ENCODE data around the gene GPR17. TPM values are rescaled to one million over a fixed set of nuclear protein-coding genes. Genes with fewer than 3 reads are reported as not detected.
A peak's percentile ranks its signal among the peaks of the same experiment; 100 is the strongest.

Gene GPR17
- polyA plus RNA-seq, 2 donors, result 0.26 to 1.6 TPM

DNA sequence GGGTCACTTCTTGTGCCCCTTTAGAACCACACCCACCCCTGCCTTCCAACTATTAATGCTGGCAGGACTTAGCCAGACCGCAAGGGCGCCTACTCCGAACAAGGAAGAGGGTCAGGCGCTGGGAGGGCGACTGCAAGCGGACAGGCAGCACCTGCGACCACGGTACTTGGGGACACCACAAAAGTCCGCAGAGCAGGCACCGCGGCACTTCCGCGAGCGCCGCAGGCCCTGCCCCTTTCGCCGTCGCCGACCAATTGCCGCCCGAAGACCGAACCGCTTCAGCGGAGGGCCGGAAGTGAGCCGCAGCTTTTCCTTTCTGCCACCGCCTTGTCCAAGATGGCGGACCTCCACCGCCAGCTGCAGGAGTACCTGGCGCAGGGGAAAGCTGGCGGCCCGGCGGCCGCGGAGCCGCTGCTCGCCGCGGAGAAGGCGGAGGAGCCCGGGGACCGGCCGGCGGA, 55.3 kb downstream of the GPR17 start, which contains the start of gene SFT2D3:
TSS of gene SFT2D3 (plus strand) at position 305 of the 458 bp plus-strand sequence. CDS start at position 337, 32 bp downstream.
- 0% methylated on average over 43 to 44 of the region's 44 CpGs for WGBS, 2 donors
- Histone ChIP-seq H3K4me1 (ENCODE audit: control insufficient read depth in 2 of 2, insufficient read depth in 2 of 2, low read length in 1 of 2) (peaks cover 4 to 8% of the 10 kb centered on the region in 2 donors), H3K27me3 (ENCODE audit: control insufficient read depth in 1 of 2, insufficient read depth in 2 of 2, low read length in 2 of 2) (no peaks in the 10 kb centered on the region), H3K27ac (ENCODE audit: low read depth in 2 of 2, low read length in 1 of 2) (peak within 1 kb of the TSS; percentile 98 to 100), H3K9me3 (ENCODE audit: control insufficient read depth in 2 of 2, insufficient read depth in 1 of 2, low read depth in 1 of 2, low read length in 1 of 2) (no peaks in the 10 kb centered on the region), H3K36me3 (ENCODE audit: control insufficient read depth in 2 of 2, insufficient read depth in 2 of 2, low read length in 1 of 2) (no peaks in the 10 kb centered on the region), H3K4me3 (ENCODE audit: low read depth in 1 of 2, low read length in 2 of 2) (peak within 1 kb of the TSS; percentile 81 to 93)

DNA sequence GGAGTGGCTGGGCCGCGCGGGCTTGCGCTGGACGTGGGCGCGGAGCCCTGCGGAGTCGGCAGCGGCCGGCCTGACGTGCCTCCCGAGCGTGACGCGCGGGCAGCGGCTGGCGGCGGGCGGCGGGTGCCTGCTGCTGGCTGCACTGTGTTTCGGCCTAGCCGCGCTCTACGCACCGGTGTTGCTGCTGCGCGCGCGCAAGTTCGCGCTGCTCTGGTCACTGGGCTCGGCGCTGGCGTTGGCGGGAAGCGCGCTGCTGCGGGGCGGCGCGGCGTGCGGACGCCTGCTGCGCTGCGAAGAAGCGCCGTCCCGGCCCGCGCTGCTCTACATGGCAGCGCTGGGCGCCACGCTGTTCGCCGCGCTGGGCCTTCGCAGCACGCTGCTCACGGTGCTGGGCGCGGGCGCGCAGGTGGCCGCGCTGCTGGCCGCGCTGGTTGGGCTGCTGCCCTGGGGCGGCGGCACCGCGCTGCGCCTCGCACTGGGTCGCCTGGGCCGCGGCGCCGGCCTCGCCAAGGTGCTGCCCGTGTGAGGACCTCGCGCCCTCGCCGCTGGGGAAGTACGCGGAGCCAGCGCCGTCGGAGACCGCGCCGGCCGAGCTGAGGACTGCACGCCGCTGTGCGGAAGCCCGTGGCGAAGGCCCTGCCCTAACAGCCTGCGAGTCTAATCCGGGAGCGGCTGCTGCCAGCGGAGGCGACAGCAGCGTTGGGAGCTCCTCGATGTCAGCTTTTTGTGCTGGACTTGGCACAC, 55.9 kb downstream of the GPR17 start:
- H3K4me1 ChIP-seq (ENCODE audit: control insufficient read depth in 2 of 2, insufficient read depth in 2 of 2, low read length in 1 of 2), result peaks cover 4 to 8% of the 10 kb centered on the region in 2 donors

More for the DNA sequence above, 55.9 kb downstream of the GPR17 start:
- WGBS, 2 donors, result 0 to 1% methylated on average over 94 to 108 of the region's 108 CpGs
- Histone ChIP-seq H3K36me3 (ENCODE audit: control insufficient read depth in 2 of 2, insufficient read depth in 2 of 2, low read length in 1 of 2) (peaks cover 2 to 3% of the 10 kb centered on the region in 2 donors), H3K4me3 (ENCODE audit: low read depth in 1 of 2, low read length in 2 of 2) (peak overlapping the region; percentile 81 to 93), H3K27me3 (ENCODE audit: control insufficient read depth in 1 of 2, insufficient read depth in 2 of 2, low read length in 2 of 2) (no peaks in the 10 kb centered on the region), H3K9me3 (ENCODE audit: control insufficient read depth in 2 of 2, insufficient read depth in 1 of 2, low read depth in 1 of 2, low read length in 1 of 2) (no peaks in the 10 kb centered on the region), H3K27ac (ENCODE audit: low read depth in 2 of 2, low read length in 1 of 2) (peak overlapping the region; percentile 98 to 100)

Other genes starting within 250 kb of the GPR17 start
- gene PROC, start 227.7 kb upstream of the GPR17 start, polyA plus RNA-seq, result under 1 TPM; 0.19 to 0.20 TPM
- 10 to 100 TPM; 14.1 to 19.7 TPM for gene IWS1, start 119.7 kb upstream of the GPR17 start, polyA plus RNA-seq
- under 1 TPM; 0.09 to 0.20 TPM for gene MYO7B, start 110.5 kb upstream of the GPR17 start, polyA plus RNA-seq
- 10 to 100 TPM; 32.4 to 58.4 TPM for gene LIMS2, start 29.4 kb downstream of the GPR17 start, polyA plus RNA-seq
- gene SFT2D3, start 55.3 kb downstream of the GPR17 start, polyA plus RNA-seq, result 1 to 10 TPM; 3.8 to 4.2 TPM
- gene WDR33, start 165.0 kb downstream of the GPR17 start, polyA plus RNA-seq, result 10 to 100 TPM; 10.6 to 12.2 TPM
- 10 to 100 TPM in 1 of 2 donors, 1 to 10 TPM in 1; 6.8 to 10.2 TPM for gene POLR2D, start 212.0 kb downstream of the GPR17 start, polyA plus RNA-seq
- gene AMMECR1L, start 239.8 kb downstream of the GPR17 start, polyA plus RNA-seq, result 1 to 10 TPM; 5.4 to 5.8 TPM

All from esophagus (tissue), 2 donors.